Hepatocyte (in vitro differentiated cells): ENCODE measurements around the gene OR12D2. TPM values are rescaled to one million over a fixed set of nuclear protein-coding genes. Genes with fewer than 3 reads are reported as not detected.

Source experiments
- DNase-seq: peaks from one replicate; pipeline ENCODE4 v3.0.0-alpha.2; 2016; ENCODE audit warnings: low spot score
- H2AFZ ChIP-seq: fragments of 200-600 bp; sonication (generic); 2 replicates; pipeline ENCODE4 v1.6.0; 2016; ENCODE audit warnings: antibody characterized with exemption, mild to moderate bottlenecking
- H3K27ac ChIP-seq: fragments of 200-600 bp; sonication (generic); 2 replicates; pipeline ENCODE4 v1.5.1; 2016; ENCODE audit warnings: mild to moderate bottlenecking
- H3K27me3 ChIP-seq: fragments of 200-600 bp; sonication (generic); 2 replicates; pipeline ENCODE4 v1.6.1; 2016
- H3K36me3 ChIP-seq: fragments of 200-600 bp; sonication (generic); replicated peaks from 2 replicates; pipeline ENCODE4 v1.5.1; 2016; ENCODE audit warnings: low read depth; ENCODE audit not compliant: insufficient read depth
- H3K4me1 ChIP-seq: fragments of 200-600 bp; sonication (generic); 2 replicates; pipeline ENCODE4 v1.5.1; 2016; ENCODE audit warnings: mild to moderate bottlenecking, moderate library complexity; ENCODE audit not compliant: insufficient read depth
- H3K4me2 ChIP-seq: fragments of 200-600 bp; sonication (generic); 2 replicates; pipeline ENCODE4 v1.6.0; 2016
- H3K4me3 ChIP-seq: fragments of 200-600 bp; sonication (generic); 2 replicates; pipeline ENCODE4 v1.5.1; 2016; ENCODE audit warnings: mild to moderate bottlenecking
- H3K79me2 ChIP-seq: fragments of 200-600 bp; sonication (generic); 2 replicates; pipeline ENCODE4 v1.6.0; 2017; ENCODE audit warnings: mild to moderate bottlenecking
- H3K9me2 ChIP-seq: fragments of 200-600 bp; sonication (generic); replicated peaks from 2 replicates; pipeline ENCODE4 v1.6.0; 2017; ENCODE audit warnings: mild to moderate bottlenecking; ENCODE audit not compliant: insufficient read depth
- H3K9me3 ChIP-seq: fragments of 200-600 bp; sonication (generic); 2 replicates; pipeline ENCODE4 v1.5.1; 2016; ENCODE audit warnings: low read depth, mild to moderate bottlenecking
- H4K20me1 ChIP-seq: fragments of 200-600 bp; sonication (generic); 2 replicates; pipeline ENCODE4 v1.6.0; 2016; ENCODE audit warnings: mild to moderate bottlenecking; ENCODE audit not compliant: insufficient read depth, poor library complexity, severe bottlenecking
- EZH2 ChIP-seq: fragments of 200-600 bp; sonication (generic); IDR thresholded peaks from 2 replicates; pipeline ENCODE4 v1.6.1; 2016; ENCODE audit warnings: antibody characterized with exemption, mild to moderate bottlenecking, borderline replicate concordance
- EZH2phosphoT487 ChIP-seq: fragments of 200-600 bp; sonication (generic); IDR thresholded peaks from one replicate; pipeline ENCODE4 v1.6.1; 2018; ENCODE audit warnings: antibody characterized with exemption, mild to moderate bottlenecking, low read depth, moderate library complexity; ENCODE audit not compliant: unreplicated experiment, severe bottlenecking
- WGBS: methylation state at CpG from one replicate; pipeline ENCODE4 v1.1.6; 2016; ENCODE audit warnings: low lambda C conversion rate; ENCODE audit errors: missing lambda C conversion rate; 5-methylcytosine and 5-hydroxymethylcytosine counted together
- polyA plus RNA-seq: library from polyadenylated mRNA; unstranded; fragments of >200 nt; fragmentation: Nextera tagmentation; extraction: Ambion mirVana; gene quantifications from 2 replicates; pipeline ENCODE4 v1.2.1, GENCODE V29; 2016
- total RNA-seq: library from RNA; depleted of rRNA; stranded (reverse); fragments of >200 nt; gene quantifications from 2 replicates; pipeline ENCODE4 v1.2.3, GENCODE V29; 2014
- TF ChIP-seq, protein P1 (sequence below): fragments of 200-600 bp; sonication (generic); IDR thresholded peaks from 2 replicates; pipeline ENCODE4 v1.5.1; 2016; ENCODE audit warnings: antibody characterized with exemption, mild to moderate bottlenecking; ENCODE audit not compliant: poor library complexity

The OR12D2 gene
- total and polyA plus RNA-seq, 2 experiments from 2014 or later: not detected

DNA sequence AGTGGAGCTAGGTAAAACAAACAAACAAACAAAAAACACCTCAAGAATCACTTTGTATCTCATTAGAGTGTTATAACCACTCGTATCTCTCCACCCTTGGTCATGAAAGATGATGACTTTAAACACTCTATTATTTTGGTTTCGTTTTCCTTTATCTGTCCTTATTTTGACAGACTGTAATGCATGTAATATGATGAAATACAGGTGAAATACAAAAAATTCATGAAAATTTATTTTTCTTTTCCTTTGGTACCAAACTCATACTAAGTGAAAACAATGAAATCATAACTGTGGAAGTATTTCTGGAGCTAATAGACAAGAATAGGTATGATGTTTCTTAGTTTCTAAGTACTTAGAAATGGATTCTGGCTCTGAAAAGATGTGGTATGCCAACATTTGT is 4.1 kb downstream of the OR12D2 start:
- Histone ChIP-seq H4K20me1 (no peaks in the 10 kb centered on the region), H3K4me1 (no peaks in the 10 kb centered on the region), H3K9me3 (no peaks in the 10 kb centered on the region), H3K4me3 (no peak overlapping the region), H3K4me2 (no peak overlapping the region), H3K27ac (no peak overlapping the region), H2AFZ (no peak overlapping the region), H3K36me3 (no peaks in the 10 kb centered on the region), H3K79me2 (no peaks in the 10 kb centered on the region), H3K9me2 (no peaks in the 10 kb centered on the region), H3K27me3 (no peaks in the 10 kb centered on the region)
- WGBS: 84% methylated on average over 2 of the region's 2 CpGs
- DNase-seq: no peak
- TF ChIP-seq, protein P1, sequence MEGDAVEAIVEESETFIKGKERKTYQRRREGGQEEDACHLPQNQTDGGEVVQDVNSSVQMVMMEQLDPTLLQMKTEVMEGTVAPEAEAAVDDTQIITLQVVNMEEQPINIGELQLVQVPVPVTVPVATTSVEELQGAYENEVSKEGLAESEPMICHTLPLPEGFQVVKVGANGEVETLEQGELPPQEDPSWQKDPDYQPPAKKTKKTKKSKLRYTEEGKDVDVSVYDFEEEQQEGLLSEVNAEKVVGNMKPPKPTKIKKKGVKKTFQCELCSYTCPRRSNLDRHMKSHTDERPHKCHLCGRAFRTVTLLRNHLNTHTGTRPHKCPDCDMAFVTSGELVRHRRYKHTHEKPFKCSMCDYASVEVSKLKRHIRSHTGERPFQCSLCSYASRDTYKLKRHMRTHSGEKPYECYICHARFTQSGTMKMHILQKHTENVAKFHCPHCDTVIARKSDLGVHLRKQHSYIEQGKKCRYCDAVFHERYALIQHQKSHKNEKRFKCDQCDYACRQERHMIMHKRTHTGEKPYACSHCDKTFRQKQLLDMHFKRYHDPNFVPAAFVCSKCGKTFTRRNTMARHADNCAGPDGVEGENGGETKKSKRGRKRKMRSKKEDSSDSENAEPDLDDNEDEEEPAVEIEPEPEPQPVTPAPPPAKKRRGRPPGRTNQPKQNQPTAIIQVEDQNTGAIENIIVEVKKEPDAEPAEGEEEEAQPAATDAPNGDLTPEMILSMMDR: no peak
- TF ChIP-seq EZH2: no peak
- TF ChIP-seq EZH2phosphoT487: no peak

DNA sequence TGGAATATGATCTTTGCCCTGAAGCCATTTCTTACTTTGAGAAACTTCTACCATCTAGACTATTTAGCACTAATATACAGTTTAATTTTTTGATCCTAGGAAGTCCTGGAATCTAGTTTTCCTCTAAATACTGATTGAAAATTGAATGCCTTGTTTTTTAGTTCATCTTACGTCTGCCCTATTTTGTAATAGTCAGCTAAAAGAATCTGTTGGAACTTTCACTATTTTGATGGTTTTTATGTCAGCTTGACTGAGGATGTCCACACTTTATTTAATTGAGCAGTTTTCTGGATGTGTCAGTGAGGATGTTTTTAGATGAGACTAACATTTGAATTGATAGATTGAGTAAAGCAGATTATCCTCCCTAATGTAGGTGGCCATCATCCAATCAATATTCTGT is 8.4 kb downstream of the OR12D2 start:
- H4K20me1 ChIP-seq: no peaks in the 10 kb centered on the region
- H3K27me3 ChIP-seq: no peaks in the 10 kb centered on the region
- 46% methylated on average over 1 of the region's 1 CpG for whole genome bisulfite sequencing
- no peak overlapping the region for H3K4me2 ChIP-seq
- DNase-seq: no peak
- no peaks in the 10 kb centered on the region for H3K36me3 ChIP-seq
- H2AFZ ChIP-seq: no peak overlapping the region
- H3K27ac ChIP-seq: no peak overlapping the region
- H3K4me3 ChIP-seq: no peak overlapping the region
- no peaks in the 10 kb centered on the region for H3K4me1 ChIP-seq
- no peaks in the 10 kb centered on the region for H3K79me2 ChIP-seq
- no peaks in the 10 kb centered on the region for H3K9me2 ChIP-seq
- no peaks in the 10 kb centered on the region for H3K9me3 ChIP-seq
- TF ChIP-seq, protein P1: no peak
- TF ChIP-seq EZH2phosphoT487 (no peak), EZH2 (no peak)

DNA sequence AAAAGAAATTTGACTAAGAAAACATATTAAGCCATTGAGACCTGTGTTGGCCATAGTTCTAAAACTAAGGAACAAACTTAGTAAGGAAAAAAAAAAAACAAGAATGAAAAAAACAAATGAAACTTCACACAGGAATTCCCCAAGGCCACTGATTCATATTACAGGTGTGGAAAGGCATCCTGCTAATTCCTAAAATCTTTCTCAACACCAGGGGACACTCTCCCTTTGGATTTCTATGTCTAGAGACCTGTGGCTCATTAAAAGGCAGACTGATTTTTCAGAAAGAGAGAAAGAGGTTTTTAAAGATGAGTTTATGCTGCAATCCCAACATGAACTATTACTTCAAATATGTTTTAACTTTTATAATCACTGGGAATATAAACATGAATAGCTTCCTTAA is 19.2 kb downstream of the OR12D2 start, which contains the start of gene OR12D1:
Gene OR12D1, plus strand, starts transcription at position 341 of the 400 bp plus-strand sequence.
- Histone ChIP-seq H2AFZ (no peak within 1 kb of the TSS), H3K4me2 (no peak within 1 kb of the TSS), H3K4me3 (no peak within 1 kb of the TSS), H3K79me2 (no peaks in the 10 kb centered on the region), H3K9me3 (no peaks in the 10 kb centered on the region), H3K27ac (no peak within 1 kb of the TSS), H3K36me3 (no peaks in the 10 kb centered on the region), H3K4me1 (no peaks in the 10 kb centered on the region), H3K9me2 (no peaks in the 10 kb centered on the region), H3K27me3 (no peaks in the 10 kb centered on the region), H4K20me1 (no peaks in the 10 kb centered on the region)
- TF ChIP-seq, protein P1: no peak
- DNase-seq: peak; percentile 6

DNA sequence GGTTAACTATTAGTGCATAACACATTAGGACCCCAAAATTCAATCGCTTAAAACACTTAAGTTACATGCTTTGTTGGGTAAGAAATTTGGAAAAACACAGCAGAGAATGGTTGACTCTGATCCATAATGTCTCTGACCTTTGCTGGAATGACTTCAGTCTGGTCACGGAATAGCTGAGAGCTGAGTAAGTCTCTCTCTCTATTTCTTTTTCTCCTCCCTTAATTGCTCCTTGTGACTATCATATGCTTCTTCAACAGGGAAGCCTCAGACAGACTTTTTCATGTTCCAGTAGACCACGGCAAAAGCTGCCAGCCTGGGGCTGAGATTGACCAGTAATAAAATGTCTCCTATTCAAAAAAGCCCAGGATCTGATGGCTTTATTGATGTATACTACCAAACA is 24.1 kb downstream of the OR12D2 start:
- TF ChIP-seq EZH2 (no peak), EZH2phosphoT487 (no peak)
- TF ChIP-seq, protein P1: no peak
- no peak for DNase-seq
- no peaks in the 10 kb centered on the region for H3K79me2 ChIP-seq
- H4K20me1 ChIP-seq: no peaks in the 10 kb centered on the region
- H2AFZ ChIP-seq: no peak overlapping the region
- H3K9me3 ChIP-seq: no peaks in the 10 kb centered on the region
- H3K27ac ChIP-seq: no peak overlapping the region
- H3K4me3 ChIP-seq: no peak overlapping the region
- no peaks in the 10 kb centered on the region for H3K4me1 ChIP-seq
- no peaks in the 10 kb centered on the region for H3K9me2 ChIP-seq
- no peaks in the 10 kb centered on the region for H3K36me3 ChIP-seq
- no peaks in the 10 kb centered on the region for H3K27me3 ChIP-seq
- WGBS: 77% methylated on average over 3 of the region's 3 CpGs
- H3K4me2 ChIP-seq: no peak overlapping the region
